PFSK-1 (cell line): ENCODE results near the gene FURIN.

Source experiments
- FOXP2 ChIP-seq: optimal IDR thresholded peaks from 2 replicates; pipeline ENCODE3; 2011; ENCODE audit warnings: borderline replicate concordance, control low read depth, inconsistent platforms; ENCODE audit not compliant: insufficient read depth; ENCODE audit errors: extremely low read length, extremely low read depth
- POLR2AphosphoS5 ChIP-seq: IDR thresholded peaks from 2 replicates; pipeline ENCODE4 v1.6.1; 2012; ENCODE audit warnings: low read depth, mild to moderate bottlenecking, control low read depth, low read length, moderate library complexity
- REST ChIP-seq, 2 experiments: IDR thresholded peaks; 2 replicates each; pipeline versions ENCODE4 v1.6.1 to v1.8.0; 2011 to 2012; ENCODE audit warnings: low read depth in 2 of 2, low read length in 2 of 2, control low read depth in 1 of 2, inconsistent platforms in 1 of 2, mild to moderate bottlenecking in 1 of 2, moderate library complexity in 1 of 2; ENCODE audit not compliant: insufficient read depth in 1 of 2
- SIN3A ChIP-seq: IDR thresholded peaks from 2 replicates; pipeline ENCODE4 v1.6.1; 2012; ENCODE audit warnings: mild to moderate bottlenecking, low read length, moderate library complexity, borderline replicate concordance; ENCODE audit not compliant: insufficient read depth
- TAF1 ChIP-seq: IDR thresholded peaks from 2 replicates; pipeline ENCODE4 v1.6.1; 2012; ENCODE audit warnings: low read length, control low read depth, borderline replicate concordance; ENCODE audit not compliant: insufficient read depth

FURIN gene

DNA sequence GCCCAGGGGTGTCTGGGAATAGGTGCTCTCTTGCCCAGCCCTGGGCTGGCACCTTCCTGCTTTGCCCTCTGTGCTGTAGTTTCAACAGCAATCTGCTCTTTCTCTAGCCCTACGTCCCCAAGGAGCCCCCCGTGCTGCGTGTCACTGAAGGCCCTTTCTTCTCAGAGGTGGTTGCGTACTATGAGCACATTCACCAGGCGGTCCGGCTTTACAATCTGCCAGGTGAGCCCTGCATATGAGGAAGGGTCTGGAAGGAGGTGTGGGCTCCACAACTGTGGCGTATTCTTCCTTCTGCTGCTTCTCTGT, 44.3 kb downstream of the FURIN start:
- no peak for TF ChIP-seq FOXP2
- no peak for TF ChIP-seq POLR2AphosphoS5
- no peak for TF ChIP-seq TAF1
- TF ChIP-seq SIN3A, result no peak
- no peak for TF ChIP-seq REST (IDR thresholded peaks at IDR 0.05; ENCODE audit: insufficient read depth in 1 of 2, low read depth in 2 of 2, low read length in 2 of 2)

DNA sequence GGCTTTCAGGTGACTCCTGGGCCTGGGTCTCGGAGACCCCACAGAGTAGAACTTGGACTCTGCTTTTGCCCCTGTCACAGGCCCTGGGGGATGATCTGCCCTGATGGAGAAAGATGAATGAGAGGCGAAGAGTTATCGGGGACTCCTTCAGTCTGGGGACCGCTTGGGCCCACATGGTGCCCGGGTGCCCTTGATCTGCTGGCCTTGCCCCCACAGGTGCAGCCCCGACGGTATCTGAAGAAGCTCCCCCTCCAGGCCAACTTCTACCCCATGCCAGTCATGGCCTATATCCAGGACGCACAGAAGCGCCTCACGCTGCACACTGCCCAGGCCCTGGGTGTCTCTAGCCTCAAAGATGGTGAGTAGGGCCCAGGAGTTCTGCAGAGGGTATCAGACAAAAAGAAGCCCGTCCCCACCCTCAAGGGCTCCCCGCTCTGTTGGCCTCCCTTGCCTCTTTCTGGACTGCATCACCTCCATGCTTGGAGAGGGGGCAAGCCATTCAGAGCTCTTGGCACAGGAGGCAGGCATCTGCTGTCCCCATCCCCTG, 45.1 kb downstream of the FURIN start:
- TF ChIP-seq TAF1 (no peak), FOXP2 (no peak), POLR2AphosphoS5 (no peak), REST (IDR thresholded peaks at IDR 0.05; ENCODE audit: insufficient read depth in 1 of 2, low read depth in 2 of 2, low read length in 2 of 2) (no peak), SIN3A (no peak)

GRCh38 chr15:90914305-90915080, 46.1 kb downstream of the FURIN start:
- TF ChIP-seq REST (IDR thresholded peaks at IDR 0.05; ENCODE audit: insufficient read depth in 1 of 2, low read depth in 2 of 2, low read length in 2 of 2) (no peak), SIN3A (no peak), FOXP2 (no peak), POLR2AphosphoS5 (no peak), TAF1 (no peak)

- TF ChIP-seq TAF1 (no peak), POLR2AphosphoS5 (no peak), REST (IDR thresholded peaks at IDR 0.05; ENCODE audit: insufficient read depth in 1 of 2, low read depth in 2 of 2, low read length in 2 of 2) (no peak), FOXP2 (no peak), SIN3A (no peak)
Measured at GRCh38 chr15:90915216-90915807, 46.9 kb downstream of the FURIN start.
